ENCODE data around the gene BHLHE41. TPM values are rescaled to one million over a fixed set of nuclear protein-coding genes. Genes with fewer than 3 reads are reported as not detected.

Gene BHLHE41
- total and polyA plus RNA-seq, 10 donors: 7.2 to 46.9 (median 24.4) TPM

- intact Hi-C loops (cut with DNase I; ENCODE audit: low total_unique reads): loop anchor here (5.0 kb wide), 1 partner anchor 557 kb away; no protein-coding TSS in a partner anchor
- Histone ChIP-seq H3K36me3 (no peaks in the 10 kb centered on the region), H3K4me1 (peaks cover 0 to 7% (median 0%) of the 10 kb centered on the region in 6 donors), H3K9me3 (no peaks in the 10 kb centered on the region), H3K27ac (no peak overlapping the region), H3K27me3 (replicated peaks in 1 of 7) (no peaks in the 10 kb centered on the region), H3K4me3 (no peak overlapping the region)
- no peak for TF ChIP-seq POLR2A (IDR thresholded peaks at IDR 0.05)
- no peak for TF ChIP-seq POLR2AphosphoS5 (IDR thresholded peaks at IDR 0.05)
- no peak for TF ChIP-seq CTCF (IDR thresholded peaks at IDR 0.05 in 8 of 11, conservative IDR thresholded peaks at IDR 0.05 in 3 of 11)
- DNase-seq: no peak
- WGBS, 5 donors: 80 to 92% (median 85%) methylated on average over 2 of the region's 2 CpGs
Observed at GRCh38 chr12:26095186-26095585, 29.7 kb downstream of the BHLHE41 start.

DNA sequence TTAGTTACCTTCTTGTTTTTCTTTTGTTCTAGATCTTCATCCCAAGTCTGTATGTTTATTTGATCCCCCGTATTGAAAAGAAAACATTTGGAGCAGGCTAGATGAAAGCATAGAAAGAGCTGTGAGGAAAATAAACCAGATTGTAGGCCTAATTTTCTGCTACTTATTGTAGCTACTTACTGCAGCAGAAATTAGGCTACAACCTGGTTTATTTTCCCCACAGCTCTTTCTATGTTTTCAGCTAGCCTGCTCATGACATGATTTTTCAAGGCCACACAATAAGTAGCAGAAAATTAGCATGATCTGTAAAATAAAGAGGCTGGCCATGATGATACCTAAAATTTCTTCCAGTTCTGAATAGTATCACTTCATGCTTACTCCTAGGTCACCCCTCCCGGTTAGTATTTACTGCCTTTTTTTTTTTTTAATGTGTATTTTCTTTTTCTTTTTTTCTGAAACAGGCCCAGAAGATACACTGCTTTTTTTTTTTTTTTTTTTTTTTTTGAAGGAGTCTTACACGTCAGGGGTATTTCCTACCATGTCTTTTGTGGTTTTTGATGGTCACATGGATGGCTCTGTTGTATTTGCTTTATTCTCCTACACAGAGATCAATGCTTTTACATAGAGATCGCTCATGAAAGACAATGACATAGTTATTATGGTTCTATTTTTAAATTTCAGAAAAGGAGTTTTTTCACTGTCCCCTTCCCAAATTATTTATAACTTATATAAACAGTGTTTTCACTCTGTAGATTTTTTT lies 32.3 kb downstream of the BHLHE41 start:
- no peaks in the 10 kb centered on the region for H3K27me3 ChIP-seq (replicated peaks in 1 of 7)
- DNase-seq: no peak
- no peak overlapping the region for H3K27ac ChIP-seq
- H3K4me3 ChIP-seq: no peak overlapping the region
- H3K36me3 ChIP-seq: no peaks in the 10 kb centered on the region
- no peak for TF ChIP-seq CTCF (IDR thresholded peaks at IDR 0.05 in 8 of 11, conservative IDR thresholded peaks at IDR 0.05 in 3 of 11)
- no peak for TF ChIP-seq POLR2A (IDR thresholded peaks at IDR 0.05)
- no peak for TF ChIP-seq POLR2AphosphoS5 (IDR thresholded peaks at IDR 0.05)
- 54 to 83% (median 82%) methylated on average over 4 of the region's 4 CpGs for WGBS, 5 donors
- peaks cover 0 to 7% (median 0%) of the 10 kb centered on the region in 6 donors for H3K4me1 ChIP-seq
- no peaks in the 10 kb centered on the region for H3K9me3 ChIP-seq
- intact Hi-C loops (cut with DNase I; ENCODE audit: low total_unique reads): no loop called here

- H3K27ac ChIP-seq: no peak overlapping the region
- H3K4me1 ChIP-seq: peaks cover 0 to 2% (median 0%) of the 10 kb centered on the region in 6 donors
- no peaks in the 10 kb centered on the region for H3K36me3 ChIP-seq
- H3K4me3 ChIP-seq: no peak overlapping the region
- H3K27me3 ChIP-seq (replicated peaks in 1 of 7): no peaks in the 10 kb centered on the region
- no peak for TF ChIP-seq POLR2A (IDR thresholded peaks at IDR 0.05)
- no peak for TF ChIP-seq CTCF (IDR thresholded peaks at IDR 0.05 in 8 of 11, conservative IDR thresholded peaks at IDR 0.05 in 3 of 11)
- TF ChIP-seq POLR2AphosphoS5 (IDR thresholded peaks at IDR 0.05): no peak
- no peaks in the 10 kb centered on the region for H3K9me3 ChIP-seq
- intact Hi-C loops (cut with DNase I; ENCODE audit: low total_unique reads): no loop called here
- no peak for DNase-seq
- WGBS, 5 donors: 91 to 93% (median 92%) methylated on average over 6 of the region's 6 CpGs
Observed at GRCh38 chr12:26091822-26092221, 33.0 kb downstream of the BHLHE41 start.

DNA sequence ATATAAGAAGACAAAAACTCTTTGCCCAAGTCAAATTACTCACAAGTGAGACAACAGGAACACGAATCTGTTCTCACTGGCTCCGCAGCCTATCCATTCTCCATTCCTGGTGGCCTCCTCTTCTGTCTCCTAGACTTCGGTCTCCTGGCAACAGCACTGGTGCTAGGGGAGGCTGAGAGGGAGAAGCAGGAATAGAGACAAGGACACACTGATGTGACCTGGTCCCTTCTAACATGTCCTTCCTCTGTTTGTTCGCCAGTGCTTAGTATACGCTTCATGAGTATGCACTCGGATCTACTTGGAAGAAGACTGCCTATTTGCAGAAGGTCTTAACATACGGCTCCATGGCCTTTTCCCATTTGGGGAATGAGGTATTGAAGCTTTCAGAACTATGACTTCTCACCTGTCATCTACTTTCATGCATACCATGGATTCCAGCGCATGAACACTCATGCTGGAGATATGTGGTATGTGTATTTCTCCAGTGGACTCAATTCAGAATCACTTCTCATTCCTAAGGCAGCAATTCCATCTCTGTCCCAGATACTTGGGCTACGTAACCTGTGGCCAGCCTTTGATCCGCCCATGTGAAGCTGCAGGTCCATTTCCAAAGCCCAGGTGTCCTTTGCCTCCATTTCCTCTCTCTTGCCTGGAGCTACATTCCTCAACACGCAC lies 33.9 kb downstream of the BHLHE41 start:
- DNase-seq: no peak
- H3K27me3 ChIP-seq (replicated peaks in 1 of 7): no peaks in the 10 kb centered on the region
- WGBS, 5 donors: 81 to 91% (median 88%) methylated on average over 11 of the region's 11 CpGs
- H3K9me3 ChIP-seq: peaks cover 0 to 2% (median 0%) of the 10 kb centered on the region in 8 donors
- TF ChIP-seq POLR2A (IDR thresholded peaks at IDR 0.05) (no peak), POLR2AphosphoS5 (IDR thresholded peaks at IDR 0.05) (no peak), CTCF (IDR thresholded peaks at IDR 0.05 in 8 of 11, conservative IDR thresholded peaks at IDR 0.05 in 3 of 11) (no peak)
- no peaks in the 10 kb centered on the region for H3K4me1 ChIP-seq
- no peak overlapping the region for H3K4me3 ChIP-seq
- H3K36me3 ChIP-seq: no peaks in the 10 kb centered on the region
- no peak overlapping the region for H3K27ac ChIP-seq
- intact Hi-C loops (cut with DNase I; ENCODE audit: low total_unique reads): no loop called here

All from spleen (tissue), 11 donors.